Mucosa of rectum (tissue), 2 donors: ENCODE results near the gene GIGYF2.

Experiments
- H3K27ac ChIP-seq, 2 donors: one replicate each; pipeline ENCODE4 v1.7.0; 2013; ENCODE audit warnings: inconsistent platforms in 2 of 2, low read depth in 2 of 2, low read length in 2 of 2
- H3K27me3 ChIP-seq, 2 donors: one replicate each; pipeline ENCODE4 v1.7.0; 2013; ENCODE audit warnings: low read length in 2 of 2; ENCODE audit not compliant: control insufficient read depth in 2 of 2, insufficient read depth in 2 of 2
- H3K36me3 ChIP-seq, 2 donors: one replicate each; pipeline ENCODE4 v1.7.0; 2013; ENCODE audit warnings: low read length in 2 of 2; ENCODE audit not compliant: control insufficient read depth in 2 of 2, insufficient read depth in 2 of 2
- H3K4me1 ChIP-seq, 2 donors: one replicate each; pipeline ENCODE4 v1.7.0; 2013; ENCODE audit warnings: low read length in 2 of 2, mild to moderate bottlenecking in 1 of 2; ENCODE audit not compliant: control insufficient read depth in 2 of 2, insufficient read depth in 2 of 2
- H3K4me3 ChIP-seq, 2 donors: one replicate each; pipeline ENCODE4 v1.7.0; 2013; ENCODE audit warnings: low read length in 2 of 2
- H3K9ac ChIP-seq, 2 donors: one replicate each; pipeline ENCODE4 v1.7.0; 2013; ENCODE audit warnings: low read length in 2 of 2, low read depth in 1 of 2, mild to moderate bottlenecking in 1 of 2
- H3K9me3 ChIP-seq, 2 donors: one replicate each; pipeline ENCODE4 v1.7.0; 2013; ENCODE audit warnings: low read length in 2 of 2; ENCODE audit not compliant: control insufficient read depth in 2 of 2
- donor health status: healthy.
- donor health status: Normal muscosa, but diverticular disease.

GIGYF2 gene

DNA sequence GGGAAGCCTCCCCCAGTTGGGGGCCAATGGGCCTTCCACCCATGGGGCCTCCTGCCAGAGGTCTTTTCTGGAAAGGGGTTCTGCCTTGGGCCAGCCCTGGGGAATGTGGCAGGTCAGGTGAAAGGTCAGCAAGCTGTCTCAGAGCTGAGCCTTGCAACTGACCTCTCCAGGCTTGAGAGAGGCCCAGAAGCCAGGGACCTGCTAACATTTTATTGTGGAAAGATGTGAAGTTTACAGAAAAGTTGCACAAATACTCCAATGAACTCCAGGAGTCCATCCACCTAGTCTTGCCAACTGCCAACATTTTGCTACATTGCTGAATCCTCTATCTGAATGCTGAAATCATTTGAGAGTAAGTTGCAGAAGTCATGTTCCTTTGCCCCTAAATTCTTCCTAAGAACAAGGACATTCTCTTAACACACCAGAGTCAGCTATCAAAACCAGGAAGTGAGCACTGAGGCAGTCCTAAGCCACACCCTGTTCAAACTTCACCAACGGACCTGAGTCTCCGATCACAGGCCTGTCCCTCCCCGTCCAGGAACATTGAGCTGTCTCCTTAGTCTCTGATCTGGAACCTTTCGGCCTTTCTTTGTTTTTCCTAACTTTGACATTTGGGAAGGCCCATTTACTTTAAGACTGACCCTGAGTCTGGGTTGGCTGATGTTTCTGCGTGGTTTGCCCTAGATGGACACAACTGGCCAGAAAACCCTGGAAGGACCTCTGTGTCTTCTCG, 176.9 kb downstream of the GIGYF2 start:
- Histone ChIP-seq H3K9ac (peak overlapping the region; percentile 52 to 79), H3K4me3 (no peak overlapping the region)

GRCh38 chr2:232874677-232875223, 177.6 kb downstream of the GIGYF2 start:
- Histone ChIP-seq H3K9ac (peak overlapping the region; percentile 52 to 79), H3K27me3 (no peaks in the 10 kb centered on the region)

More for the DNA sequence above, 176.9 kb downstream of the GIGYF2 start:
- peak overlapping the region; percentile 96 to 97 for H3K27ac ChIP-seq
- no peaks in the 10 kb centered on the region for H3K9me3 ChIP-seq
- peaks cover 0 to 2% of the 10 kb centered on the region in 2 donors for H3K36me3 ChIP-seq
- H3K27me3 ChIP-seq = no peaks in the 10 kb centered on the region
- peaks cover 24 to 29% of the 10 kb centered on the region in 2 donors for H3K4me1 ChIP-seq

DNA sequence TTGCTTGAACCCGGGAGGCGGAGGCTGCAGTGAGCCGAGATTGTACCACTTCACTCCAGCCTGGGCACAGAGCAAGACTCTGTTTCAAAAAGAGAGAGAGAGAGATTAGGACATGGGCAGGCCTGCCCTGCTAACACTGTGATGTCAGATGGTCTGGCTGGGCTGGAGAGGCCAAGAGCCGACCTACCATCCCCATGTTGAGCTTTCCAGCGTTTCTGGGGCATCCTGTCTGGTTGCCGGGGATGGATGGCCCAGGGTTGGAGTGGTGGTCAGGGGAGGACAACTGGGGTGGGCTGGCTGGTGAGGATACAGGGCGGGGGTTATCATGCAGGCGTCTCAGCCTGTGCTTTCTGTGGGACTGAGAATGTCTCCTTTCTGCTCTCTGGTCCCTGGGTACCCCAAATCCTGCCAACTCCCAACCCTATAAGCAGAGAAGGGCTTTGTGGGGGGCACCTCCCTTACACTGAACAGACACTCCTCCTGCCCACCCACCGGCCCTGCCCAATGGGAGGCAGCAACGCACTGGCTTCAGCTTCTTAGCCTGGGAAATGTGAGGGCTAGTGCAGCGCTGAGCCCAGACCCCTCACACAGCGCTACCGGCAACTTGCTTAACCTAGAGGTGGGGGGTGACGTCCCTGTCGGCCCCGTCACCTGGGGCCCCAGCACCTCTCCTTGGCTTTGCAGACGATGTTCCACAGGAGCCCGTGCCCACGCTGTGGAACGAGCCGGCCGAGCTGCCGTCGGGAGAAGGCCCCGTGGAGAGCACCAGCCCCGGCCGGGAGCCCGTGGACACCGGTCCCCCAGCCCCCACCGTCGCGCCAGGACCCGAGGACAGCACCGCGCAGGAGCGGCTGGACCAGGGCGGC, 178.4 kb downstream of the GIGYF2 start:
- Histone ChIP-seq H3K9me3 (no peaks in the 10 kb centered on the region), H3K4me1 (peaks cover 24 to 29% of the 10 kb centered on the region in 2 donors), H3K27me3 (no peaks in the 10 kb centered on the region), H3K9ac (peak overlapping the region; percentile 75 to 79), H3K36me3 (peaks cover 0 to 2% of the 10 kb centered on the region in 2 donors), H3K4me3 (peak overlapping the region; percentile 58 to 73), H3K27ac (peak overlapping the region; percentile 96 to 97)

More at GRCh38 chr2:232874677-232875223, 177.6 kb downstream of the GIGYF2 start:
- H3K4me3 ChIP-seq = no peak overlapping the region
- no peaks in the 10 kb centered on the region for H3K9me3 ChIP-seq
- H3K36me3 ChIP-seq = peaks cover 0 to 2% of the 10 kb centered on the region in 2 donors
- H3K27ac ChIP-seq = peak overlapping the region; percentile 96 to 97
- peaks cover 24 to 29% of the 10 kb centered on the region in 2 donors for H3K4me1 ChIP-seq

GRCh38 chr2:232876161-232876977, 179.2 kb downstream of the GIGYF2 start:
- peaks cover 24 to 29% of the 10 kb centered on the region in 2 donors for H3K4me1 ChIP-seq
- peak overlapping the region in 1 of 2 donors; percentile 79 for H3K9ac ChIP-seq
- peak overlapping the region; percentile 96 to 97 for H3K27ac ChIP-seq
- peak overlapping the region; percentile 66 to 70 for H3K4me3 ChIP-seq
- no peaks in the 10 kb centered on the region for H3K9me3 ChIP-seq
- peaks cover 0 to 2% of the 10 kb centered on the region in 2 donors for H3K36me3 ChIP-seq
- H3K27me3 ChIP-seq = no peaks in the 10 kb centered on the region

DNA sequence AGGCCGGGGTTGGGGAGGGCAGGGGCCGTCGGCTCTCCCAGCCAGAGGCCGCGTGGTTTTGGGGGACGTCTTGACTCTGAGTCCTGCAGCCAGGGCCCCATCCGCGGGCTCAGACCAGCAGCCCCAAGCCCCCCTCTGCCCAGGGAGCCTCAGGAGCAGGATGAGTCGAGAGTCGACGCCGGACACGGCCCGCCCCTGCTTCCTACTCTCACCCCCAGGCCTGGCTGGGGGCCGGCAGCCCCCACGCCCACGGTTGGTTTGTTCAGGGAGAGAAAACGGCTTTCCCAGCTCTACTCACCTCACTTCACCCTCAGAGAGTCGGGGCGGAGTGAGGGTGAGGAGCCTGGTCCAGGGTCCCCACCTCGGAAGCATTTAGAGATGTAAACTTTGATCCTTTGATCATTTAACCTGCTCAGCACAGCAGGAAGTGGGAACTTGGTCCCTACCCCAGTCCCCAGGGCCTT, 179.9 kb downstream of the GIGYF2 start:
- H3K4me3 ChIP-seq = peak overlapping the region; percentile 66 to 70
- no peaks in the 10 kb centered on the region for H3K27me3 ChIP-seq
- H3K27ac ChIP-seq = peak overlapping the region; percentile 96 to 97
- H3K36me3 ChIP-seq = peaks cover 0 to 4% of the 10 kb centered on the region in 2 donors
- peak overlapping the region; percentile 34 to 79 for H3K9ac ChIP-seq
- peaks cover 24 to 29% of the 10 kb centered on the region in 2 donors for H3K4me1 ChIP-seq
- no peaks in the 10 kb centered on the region for H3K9me3 ChIP-seq

DNA sequence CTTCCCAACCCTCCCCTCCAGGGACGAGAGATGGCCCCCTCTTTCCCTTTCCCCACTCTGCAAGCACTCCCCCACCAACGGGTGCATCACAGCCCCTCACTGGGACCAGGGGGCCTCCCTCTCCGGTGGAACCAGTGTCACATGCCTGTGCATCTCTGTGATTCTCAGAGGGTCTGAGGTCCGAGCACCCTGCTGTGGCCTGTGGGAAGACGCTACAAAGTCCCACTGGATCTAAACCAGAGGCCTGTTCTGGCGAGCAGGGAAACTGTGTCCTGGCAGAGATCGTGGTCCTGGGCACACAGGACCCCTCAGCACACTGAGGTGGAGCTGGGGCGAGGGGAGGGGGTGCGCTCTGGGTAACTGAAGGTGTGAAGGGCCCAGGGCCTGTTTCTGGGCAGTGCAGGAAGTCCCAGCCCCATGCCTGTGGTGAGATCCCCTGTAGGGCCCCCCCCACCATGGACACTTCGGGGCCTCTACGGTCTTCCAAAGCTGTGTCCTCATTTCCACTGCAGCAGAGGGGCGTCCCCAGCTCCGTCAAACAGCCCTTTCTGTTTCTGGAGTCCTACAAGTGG, 180.9 kb downstream of the GIGYF2 start:
- no peak overlapping the region for H3K9ac ChIP-seq
- H3K9me3 ChIP-seq = no peaks in the 10 kb centered on the region
- no peak overlapping the region for H3K4me3 ChIP-seq
- peaks cover 23 to 24% of the 10 kb centered on the region in 2 donors for H3K4me1 ChIP-seq
- no peak overlapping the region for H3K27ac ChIP-seq
- H3K27me3 ChIP-seq = no peaks in the 10 kb centered on the region
- H3K36me3 ChIP-seq = peaks cover 9% of the 10 kb centered on the region in 2 donors

- Histone ChIP-seq H3K27me3 (no peaks in the 10 kb centered on the region), H3K4me1 (peaks cover 13 to 14% of the 10 kb centered on the region in 2 donors), H3K9ac (no peak overlapping the region), H3K27ac (no peak overlapping the region), H3K9me3 (no peaks in the 10 kb centered on the region), H3K4me3 (no peak overlapping the region), H3K36me3 (peaks cover 14 to 15% of the 10 kb centered on the region in 2 donors)
Observed at GRCh38 chr2:232878855-232879617, 181.9 kb downstream of the GIGYF2 start.

DNA sequence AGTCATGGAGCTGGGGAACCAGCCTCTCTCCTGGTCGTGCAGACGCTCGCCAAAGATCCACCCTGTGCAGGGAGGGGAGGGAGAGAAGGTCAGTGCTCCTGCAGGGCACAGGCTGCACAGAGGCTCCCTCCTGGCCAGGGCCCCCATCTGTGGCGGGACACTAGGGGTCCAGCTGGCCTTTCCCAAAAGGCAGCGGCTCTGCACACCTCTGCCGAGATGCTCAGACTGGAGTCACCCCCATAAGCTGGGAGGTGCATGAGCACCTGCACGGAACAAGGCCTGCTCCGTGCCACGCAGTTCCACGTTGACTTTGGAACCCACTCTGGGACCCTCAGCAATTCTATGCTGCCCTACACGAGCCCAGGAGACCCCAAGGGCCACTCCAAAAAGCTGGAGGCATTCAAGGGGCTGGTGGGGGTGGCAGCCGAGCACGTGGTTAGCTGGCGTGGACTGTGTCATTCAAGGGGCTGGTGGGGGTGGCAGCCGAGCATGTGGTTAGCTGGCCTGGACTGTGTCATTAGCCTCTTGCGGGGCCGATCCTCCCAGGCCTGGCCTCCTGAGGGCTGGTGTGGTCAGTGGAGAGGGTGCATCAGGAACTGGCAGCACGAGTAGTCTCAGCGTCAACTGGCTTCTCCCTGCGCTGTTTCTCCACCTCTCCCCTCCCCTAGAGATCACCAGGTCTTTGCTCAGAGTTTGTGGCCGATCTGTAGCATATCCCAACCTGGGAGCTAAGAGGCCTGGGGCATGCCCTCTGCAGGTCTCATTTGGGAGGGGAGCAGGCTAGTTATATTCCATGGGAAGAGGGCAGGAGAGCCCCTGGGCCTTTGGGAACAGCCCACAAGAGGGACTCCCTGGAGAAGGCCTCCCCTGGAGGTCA, 182.7 kb downstream of the GIGYF2 start:
- no peak overlapping the region for H3K9ac ChIP-seq
- H3K27ac ChIP-seq = no peak overlapping the region
- no peaks in the 10 kb centered on the region for H3K27me3 ChIP-seq

More for the DNA sequence above, 182.7 kb downstream of the GIGYF2 start:
- peaks cover 5% of the 10 kb centered on the region in 2 donors for H3K4me1 ChIP-seq
- peaks cover 18 to 22% of the 10 kb centered on the region in 2 donors for H3K36me3 ChIP-seq
- no peak overlapping the region for H3K4me3 ChIP-seq
- H3K9me3 ChIP-seq = no peaks in the 10 kb centered on the region
